Coronary artery (tissue), 2 donors: Measurements from ENCODE around the gene CRLF3.
"Not testable (repeated sequence)": the region's sequence is repeated elsewhere in the genome, so short reads cannot be mapped to it uniquely, and the experiment has no call there.

ENCODE experiments used
- DNase-seq: peaks from one replicate; pipeline ENCODE4 v3.0.0-alpha.2; 2017; ENCODE audit warnings: low spot score
- H3K27ac ChIP-seq, 2 donors: fragments of 200-600 bp; sonication (generic); one replicate each; pipeline ENCODE4 v1.5.1; 2016 to 2019
- H3K4me3 ChIP-seq: fragments of 200-600 bp; sonication (generic); 2 replicates; pipeline ENCODE4 v1.5.1; 2016; ENCODE audit warnings: mild to moderate bottlenecking, moderate library complexity
- CTCF ChIP-seq: fragments of 200-600 bp; sonication (generic); IDR thresholded peaks from one replicate; pipeline ENCODE4 v1.5.1; 2019; ENCODE audit warnings: antibody characterized with exemption

CRLF3 gene

GRCh38 chr17:30827082-30827481 is 2.6 kb upstream of the CRLF3 start:
- Histone ChIP-seq H3K4me3 (no peak overlapping the region), H3K27ac (no peak overlapping the region)
- TF ChIP-seq CTCF: no peak
- DNase-seq: no peak

GRCh38 chr17:30824002-30824355 is 513 bp downstream of the CRLF3 start:
- H3K27ac ChIP-seq: peak overlapping the region; percentile 53 to 92
- DNase-seq: no peak

GRCh38 chr17:30823421-30823820 is 1.1 kb downstream of the CRLF3 start:
- Histone ChIP-seq H3K4me3 (peak overlapping the region; percentile 98), H3K27ac (no peak overlapping the region)
- TF ChIP-seq CTCF: no peak
- DNase-seq: no peak

More at GRCh38 chr17:30824002-30824355, 513 bp downstream of the CRLF3 start:
- peak overlapping the region; percentile 98 for H3K4me3 ChIP-seq
- no peak for TF ChIP-seq CTCF

GRCh38 chr17:30822919-30823318 is 1.6 kb downstream of the CRLF3 start:
- not testable (repeated sequence) for DNase-seq, H3K27ac ChIP-seq
- peak overlapping the region; percentile 98 for H3K4me3 ChIP-seq

- Histone ChIP-seq H3K27ac (no peak overlapping the region), H3K4me3 (peak overlapping the region; percentile 98)
- DNase-seq: no peak
- TF ChIP-seq CTCF: no peak
Measured at GRCh38 chr17:30821871-30822723, 2.4 kb downstream of the CRLF3 start.

- DNase-seq: no peak
- H3K4me3 ChIP-seq: no peak overlapping the region
- peak overlapping the region in 1 of 2 donors; percentile 68 for H3K27ac ChIP-seq
- TF ChIP-seq CTCF: no peak
Measured at GRCh38 chr17:30819971-30820705, 4.4 kb downstream of the CRLF3 start.

GRCh38 chr17:30816165-30816564 is 8.3 kb downstream of the CRLF3 start:
- no peak for DNase-seq
- TF ChIP-seq CTCF: no peak
- no peak overlapping the region for H3K4me3 ChIP-seq
- no peak overlapping the region for H3K27ac ChIP-seq

- not testable (repeated sequence) for H3K27ac ChIP-seq, DNase-seq, H3K4me3 ChIP-seq
Measured at GRCh38 chr17:30814860-30815259, 9.6 kb downstream of the CRLF3 start.

GRCh38 chr17:30814236-30814635 is 10.3 kb downstream of the CRLF3 start:
- H3K4me3 ChIP-seq, H3K27ac ChIP-seq, DNase-seq: not testable (repeated sequence)
